HuH-7 (cell line): ENCODE results near the gene DAGLB.

Source experiments
- DNase-seq: peaks from one replicate; pipeline ENCODE4 v3.0.0; 2011; ENCODE audit warnings: low spot score

The DAGLB gene

GRCh38 chr7:6365451-6365850 lies 82.3 kb downstream of the DAGLB start:
- no peak for DNase-seq

- no peak for DNase-seq
These were observed 86.9 kb downstream of the DAGLB start for GRCh38 chr7:6360841-6361240.

GRCh38 chr7:6359734-6360133 lies 88.0 kb downstream of the DAGLB start:
- no peak for DNase-seq
